OCI-M2 (cell line): ENCODE measurements around the gene SLC4A2.
"Not testable (repeated sequence)": the region's sequence is repeated elsewhere in the genome, so short reads cannot be mapped to it uniquely, and the experiment has no call there.

Experiments
- DNase-seq: peaks from one replicate; lab custom pipeline; 2025; ENCODE audit not compliant: unreplicated experiment; lab: John Stamatoyannopoulos, UW

Gene SLC4A2

DNA sequence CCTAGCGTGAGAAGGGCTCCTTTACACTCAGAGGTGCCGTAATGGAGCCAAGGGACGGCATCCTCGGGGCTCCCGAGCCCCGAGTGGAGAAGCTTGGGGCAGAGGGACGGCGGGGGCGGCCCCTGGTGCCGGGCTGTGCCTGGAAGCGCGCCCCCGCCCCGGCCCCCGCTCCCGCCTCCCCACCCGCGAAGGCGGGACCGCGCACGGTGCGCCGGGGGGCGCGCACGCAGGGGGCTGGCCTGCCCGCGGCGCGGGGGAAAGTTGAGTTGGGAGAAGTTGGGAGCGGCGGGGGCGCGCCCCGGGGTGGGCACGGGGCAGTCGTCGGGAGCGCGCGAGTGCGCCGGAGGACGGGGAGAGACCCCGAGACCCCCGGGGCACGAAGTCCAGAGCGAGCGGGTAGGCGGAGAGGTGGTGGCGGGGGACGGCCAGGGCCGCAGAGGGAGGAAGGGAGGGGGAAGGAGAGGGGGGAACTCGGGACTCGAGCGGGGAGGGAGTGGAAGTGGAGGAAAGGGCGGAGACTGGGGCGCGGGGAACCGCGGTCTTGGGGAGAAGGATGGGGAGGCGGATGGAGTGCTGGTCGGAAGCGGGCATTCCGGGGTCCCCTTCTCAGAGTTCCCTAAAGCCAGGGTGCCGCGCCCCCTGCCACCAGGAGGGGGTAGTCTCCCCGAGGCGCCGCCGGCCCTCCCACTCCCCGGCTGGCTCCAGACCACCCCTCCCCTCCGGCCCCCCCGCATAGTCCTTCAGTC, at the start of gene SLC4A2:
SLC4A2 (plus strand) TSS at position 223 of the 746 bp plus-strand sequence. CDS start 2,399 bp downstream, outside the sequence.
- DNase-seq, result no peak

DNA sequence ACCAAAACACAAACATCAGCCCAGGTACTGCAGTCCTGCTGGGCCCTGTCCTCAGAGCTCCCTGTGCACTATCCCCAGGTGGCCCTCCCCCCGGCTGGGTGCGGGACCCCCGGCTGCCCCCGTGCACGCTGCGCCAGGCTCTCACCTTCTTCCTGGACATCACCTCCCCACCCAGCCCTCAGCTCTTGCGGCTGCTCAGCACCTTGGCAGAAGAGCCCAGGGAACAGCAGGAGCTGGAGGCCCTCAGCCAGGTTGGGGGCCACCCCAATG, 49.4 kb upstream of the SLC4A2 start:
- DNase-seq, result no peak

DNA sequence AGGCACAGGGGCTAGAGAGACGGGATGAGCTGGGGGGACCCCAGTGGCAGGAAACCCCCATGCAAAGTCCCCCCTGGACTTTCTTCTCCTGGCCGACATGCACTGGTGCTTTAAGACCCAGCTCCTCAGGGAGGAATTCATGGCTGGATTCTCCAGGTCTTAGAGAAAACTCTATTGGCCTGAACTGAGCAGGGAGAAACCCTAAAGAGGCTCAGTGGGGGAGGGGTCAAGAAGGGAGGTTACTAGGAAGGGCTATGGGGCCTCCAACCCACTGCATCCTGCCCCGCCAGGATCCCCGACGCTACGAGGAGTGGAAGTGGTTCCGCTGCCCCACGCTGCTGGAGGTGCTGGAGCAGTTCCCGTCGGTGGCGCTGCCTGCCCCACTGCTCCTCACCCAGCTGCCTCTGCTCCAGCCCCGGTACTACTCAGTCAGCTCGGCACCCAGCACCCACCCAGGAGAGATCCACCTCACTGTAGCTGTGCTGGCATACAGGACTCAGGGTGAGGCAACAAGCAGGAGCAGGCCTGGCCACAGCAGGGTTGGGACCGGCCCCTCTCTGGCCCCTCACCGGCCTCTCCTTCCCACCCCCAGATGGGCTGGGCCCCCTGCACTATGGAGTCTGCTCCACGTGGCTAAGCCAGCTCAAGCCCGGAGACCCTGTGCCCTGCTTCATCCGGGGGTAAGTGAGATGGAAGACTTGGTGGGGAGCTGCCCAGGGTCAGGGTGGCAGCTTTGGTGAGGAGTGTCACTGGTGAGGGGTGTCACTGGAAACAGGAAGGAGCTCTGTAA, 48.9 kb upstream of the SLC4A2 start:
- DNase-seq, result peak; percentile 90

- DNase-seq, result no peak
These were observed 48.3 kb upstream of the SLC4A2 start for GRCh38 chr7:151011097-151011409.

DNA sequence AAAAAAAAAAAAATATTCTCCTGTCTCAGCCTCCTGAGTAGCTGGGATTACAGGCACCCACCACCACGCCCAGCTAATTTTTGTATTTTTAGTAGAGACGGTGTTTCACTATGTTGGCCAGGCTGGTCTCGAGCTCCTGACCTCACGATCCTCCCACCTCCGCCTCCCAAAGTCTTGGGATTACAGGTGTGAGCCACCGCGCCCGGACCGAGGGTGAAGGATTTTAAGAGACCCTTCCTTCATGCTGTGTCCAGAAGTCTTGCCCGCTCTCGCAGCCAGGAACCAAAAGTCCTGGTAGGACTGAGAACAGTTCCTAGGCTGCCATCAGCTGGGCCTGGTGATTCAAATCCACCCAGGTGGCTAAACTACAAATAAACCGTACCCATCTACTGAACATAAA, 47.8 kb upstream of the SLC4A2 start:
- DNase-seq, result not testable (repeated sequence)

DNA sequence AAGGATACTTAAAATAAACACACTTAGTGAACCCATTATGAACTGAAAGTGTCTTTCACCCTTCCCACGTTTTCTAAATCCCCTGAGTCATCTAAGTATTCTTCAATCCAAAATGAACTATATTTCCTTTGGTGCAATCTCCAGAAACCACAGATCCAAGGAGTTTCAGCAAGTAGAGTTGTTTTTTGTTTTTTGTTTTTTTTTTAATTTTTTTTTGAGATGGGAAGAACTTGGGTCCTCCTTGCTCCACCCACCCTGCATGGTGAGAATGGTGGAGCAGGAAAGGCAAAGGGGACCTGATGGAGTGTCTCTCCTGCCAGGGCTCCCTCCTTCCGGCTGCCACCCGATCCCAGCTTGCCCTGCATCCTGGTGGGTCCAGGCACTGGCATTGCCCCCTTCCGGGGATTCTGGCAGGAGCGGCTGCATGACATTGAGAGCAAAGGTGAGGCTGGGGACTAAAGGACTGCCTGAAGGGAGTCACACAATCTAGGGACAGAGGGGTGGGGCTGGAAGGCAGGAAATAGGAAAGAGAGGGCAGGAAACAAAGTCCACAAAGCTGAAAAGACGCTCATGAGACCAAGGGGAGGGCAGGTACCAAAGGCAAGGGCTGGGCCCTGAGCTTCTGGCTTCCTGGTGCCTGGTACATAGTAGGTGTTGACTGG, 47.2 kb upstream of the SLC4A2 start:
- no peak for DNase-seq

DNA sequence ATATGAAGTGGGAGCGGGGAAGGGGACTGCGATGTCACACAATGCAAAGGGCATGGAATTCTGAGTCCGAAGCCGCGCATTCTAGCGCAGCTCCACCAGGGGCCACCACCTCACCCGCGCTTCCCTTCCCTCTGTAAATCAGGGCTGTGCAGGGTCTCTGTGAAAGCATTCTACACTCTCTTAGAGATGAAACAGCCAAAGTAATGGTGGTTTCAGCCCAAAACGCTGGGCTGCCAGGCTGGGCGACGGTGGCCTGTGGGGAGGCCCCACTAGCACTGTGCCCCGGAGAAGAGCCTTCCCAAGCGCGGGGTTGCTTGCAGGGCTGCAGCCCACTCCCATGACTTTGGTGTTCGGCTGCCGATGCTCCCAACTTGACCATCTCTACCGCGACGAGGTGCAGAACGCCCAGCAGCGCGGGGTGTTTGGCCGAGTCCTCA, 46.5 kb upstream of the SLC4A2 start:
- no peak for DNase-seq

GRCh38 chr7:151013356-151013732, 46.0 kb upstream of the SLC4A2 start:
- no peak for DNase-seq

DNA sequence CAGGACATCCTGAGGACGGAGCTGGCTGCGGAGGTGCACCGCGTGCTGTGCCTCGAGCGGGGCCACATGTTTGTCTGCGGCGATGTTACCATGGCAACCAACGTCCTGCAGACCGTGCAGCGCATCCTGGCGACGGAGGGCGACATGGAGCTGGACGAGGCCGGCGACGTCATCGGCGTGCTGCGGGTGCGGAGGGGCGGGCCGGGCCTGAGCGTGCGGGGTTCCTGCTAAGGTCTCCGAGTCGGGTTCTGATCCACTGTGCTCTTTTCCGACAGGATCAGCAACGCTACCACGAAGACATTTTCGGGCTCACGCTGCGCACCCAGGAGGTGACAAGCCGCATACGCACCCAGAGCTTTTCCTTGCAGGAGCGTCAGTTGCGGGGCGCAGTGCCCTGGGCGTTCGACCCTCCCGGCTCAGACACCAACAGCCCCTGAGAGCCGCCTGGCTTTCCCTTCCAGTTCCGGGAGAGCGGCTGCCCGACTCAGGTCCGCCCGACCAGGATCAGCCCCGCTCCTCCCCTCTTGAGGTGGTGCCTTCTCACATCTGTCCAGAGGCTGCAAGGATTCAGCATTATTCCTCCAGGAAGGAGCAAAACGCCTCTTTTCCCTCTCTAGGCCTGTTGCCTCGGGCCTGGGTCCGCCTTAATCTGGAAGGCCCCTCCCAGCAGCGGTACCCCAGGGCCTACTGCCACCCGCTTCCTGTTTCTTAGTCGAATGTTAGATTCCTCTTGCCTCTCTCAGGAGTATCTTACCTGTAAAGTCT, 45.5 kb upstream of the SLC4A2 start:
- DNase-seq, result no peak

DNA sequence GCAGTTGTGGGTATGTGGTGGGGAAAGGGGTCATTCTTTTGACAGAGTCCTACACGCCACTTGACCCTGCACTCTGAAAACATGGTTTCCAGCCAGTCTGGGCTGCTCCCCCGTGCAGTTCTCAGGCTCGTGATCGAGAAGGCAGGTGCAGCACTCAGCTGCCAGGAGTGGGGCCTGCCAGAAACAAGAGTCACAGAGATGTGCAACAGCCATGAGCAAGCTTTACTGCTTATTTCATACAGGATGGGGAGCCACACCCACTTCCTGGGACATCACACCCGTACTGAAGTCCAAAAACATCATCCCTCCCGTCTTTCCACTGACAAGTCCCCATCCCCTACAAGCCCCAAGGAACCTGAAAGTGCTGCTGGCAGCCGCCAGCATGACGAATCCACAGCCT, 44.4 kb upstream of the SLC4A2 start:
- no peak for DNase-seq

DNA sequence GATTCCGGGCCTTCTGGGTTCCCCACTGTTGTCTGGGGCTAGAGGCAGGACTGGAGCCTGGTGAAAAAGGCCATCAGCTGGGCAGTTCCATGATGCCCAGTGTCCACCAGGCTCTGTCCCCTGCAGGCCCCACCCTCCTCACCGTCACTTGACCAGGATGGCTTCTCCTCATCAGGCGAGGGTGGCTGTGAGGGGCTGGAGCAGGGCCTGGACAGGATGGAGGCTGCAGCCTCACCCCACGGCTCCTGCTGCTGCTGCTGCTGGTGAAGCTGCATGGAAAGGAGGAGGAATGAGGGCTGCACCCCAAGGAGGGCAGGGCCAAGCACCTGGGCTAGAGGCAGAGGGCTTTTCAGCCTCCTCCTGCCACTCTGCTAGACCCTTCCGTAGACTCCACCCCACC, 43.4 kb upstream of the SLC4A2 start:
- no peak for DNase-seq

GRCh38 chr7:151016505-151016904, 42.9 kb upstream of the SLC4A2 start:
- DNase-seq, result no peak

GRCh38 chr7:151016942-151017341, 42.4 kb upstream of the SLC4A2 start:
- DNase-seq, result no peak

DNA sequence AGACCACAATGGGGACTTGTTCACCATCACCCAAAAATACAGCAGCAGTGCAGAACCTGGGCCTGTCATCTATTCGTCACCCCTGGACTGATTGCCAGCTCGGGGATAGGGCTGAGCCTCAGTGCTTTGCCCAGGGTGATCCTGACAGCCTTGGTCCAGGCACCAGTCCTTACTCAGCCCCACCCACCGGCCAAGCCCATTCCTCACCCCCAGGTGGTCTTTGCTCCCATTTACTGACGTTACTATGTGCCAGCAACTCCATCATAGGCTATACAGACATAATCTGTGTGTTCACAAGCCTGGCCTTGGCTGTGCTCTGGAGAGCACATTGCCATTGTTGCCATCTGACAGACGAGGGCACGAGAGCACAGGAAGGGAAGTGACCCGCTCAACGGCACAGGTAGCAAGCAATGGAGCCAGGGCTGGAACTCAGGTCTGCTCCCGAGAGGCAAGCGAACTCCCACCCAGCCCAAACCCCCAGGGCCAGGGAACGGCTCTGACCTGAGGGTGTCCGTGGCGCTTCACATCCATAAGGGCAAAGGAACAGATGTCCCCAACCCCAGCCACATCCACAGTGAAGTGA, 41.9 kb upstream of the SLC4A2 start:
- no peak for DNase-seq

DNA sequence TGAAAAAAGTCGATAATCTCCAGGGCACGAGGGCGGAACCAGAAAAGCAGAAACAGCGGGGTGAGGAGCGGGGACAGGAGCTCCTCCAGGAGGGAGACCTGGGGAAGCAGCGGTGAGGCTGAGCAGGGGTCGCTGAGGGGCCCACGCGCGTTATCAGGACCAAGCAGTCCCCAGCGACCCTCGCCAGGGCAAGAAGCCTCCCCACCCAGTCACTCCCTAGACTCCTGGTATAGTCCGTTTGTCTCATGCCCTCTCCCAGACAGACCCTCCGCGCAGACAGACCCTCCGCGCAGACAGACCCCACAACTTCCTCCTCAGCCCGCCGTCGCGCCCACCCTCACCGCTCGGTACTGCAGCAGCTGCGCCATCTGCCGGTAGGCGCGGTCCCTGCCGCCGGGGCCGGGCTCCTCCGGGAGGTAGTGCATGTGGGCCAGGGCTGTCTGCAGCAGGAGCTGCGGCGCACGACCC, 41.4 kb upstream of the SLC4A2 start:
- peak; percentile 96 for DNase-seq

DNA sequence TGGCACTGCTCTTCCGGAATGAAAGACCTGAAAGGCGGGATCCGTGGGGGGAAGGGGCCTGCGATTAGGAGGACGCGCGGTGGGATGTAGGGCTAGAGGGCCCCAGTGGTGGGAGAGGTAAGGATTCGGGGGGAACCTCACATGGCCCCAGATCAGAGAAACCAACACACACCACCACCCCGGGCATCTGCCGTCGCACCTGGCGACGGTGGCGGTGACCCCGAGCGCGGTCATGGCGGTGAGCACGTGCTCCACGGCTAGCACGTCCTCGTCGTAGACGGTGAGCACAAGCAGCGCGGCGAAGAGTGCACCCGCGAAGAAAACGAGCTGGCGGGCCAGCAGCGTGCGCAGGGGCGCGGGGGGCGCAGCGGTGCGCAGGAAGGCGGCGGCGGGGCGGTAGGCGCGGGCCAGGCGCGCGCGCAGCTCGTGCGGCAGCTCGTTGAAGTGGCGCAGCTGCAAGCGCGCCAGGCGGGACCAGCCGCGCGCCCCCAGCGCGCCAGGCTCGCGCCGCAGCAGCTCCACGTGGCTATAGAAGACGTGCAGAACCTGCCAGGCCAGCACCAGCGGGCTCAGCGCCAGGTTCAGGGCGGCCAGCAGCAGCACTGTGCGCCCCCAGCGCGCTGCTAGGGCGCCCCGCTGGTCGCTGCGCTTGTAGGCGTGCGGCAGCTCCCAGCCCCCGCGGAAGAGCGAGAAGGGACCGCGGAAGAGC, 40.8 kb upstream of the SLC4A2 start:
- DNase-seq, result no peak

- DNase-seq, result no peak
These were observed 40.3 kb upstream of the SLC4A2 start for GRCh38 chr7:151019130-151019447.

- DNase-seq, result no peak
These were observed 39.2 kb upstream of the SLC4A2 start for GRCh38 chr7:151020231-151020630.

- no peak for DNase-seq
These were observed 36.2 kb upstream of the SLC4A2 start for GRCh38 chr7:151023232-151023631.

- no peak for DNase-seq
These were observed 34.8 kb upstream of the SLC4A2 start, which contains the start of gene ATG9B for GRCh38 chr7:151024435-151025056. TSS of gene ATG9B (minus strand) at chr7:151024494. CDS start at chr7:151024423, 71 bp downstream.
